Left lung (tissue), 10 donors: ENCODE measurements around the gene DNAJB5. TPM values are rescaled to one million over a fixed set of nuclear protein-coding genes. Genes with fewer than 3 reads are reported as not detected.

Source experiments
- ATAC-seq: fragments of 200-7000 bp; cut with Tn5 transposase; one replicate; pipeline ENCODE4 v1.9.1; 2020; ENCODE audit warnings: moderate library complexity
- DNase-seq, 4 donors: peaks; one replicate each; pipeline ENCODE4 v3.0.0-alpha.2; 2013 to 2020
- H3K27ac ChIP-seq, 2 donors: fragments of 200-600 bp; sonication (generic) in 1 of 2; one replicate each; pipeline versions ENCODE4 v1.5.0 to v1.8.0; 2020 to 2021
- H3K27me3 ChIP-seq, 2 donors: fragments of 200-600 bp; sonication (generic) in 1 of 2; one replicate each; pipeline versions ENCODE4 v1.5.0 to v1.8.0; 2020 to 2021
- H3K36me3 ChIP-seq, 2 donors: fragments of 200-600 bp; sonication (generic) in 1 of 2; one replicate each; pipeline versions ENCODE4 v1.5.0 to v1.8.0; 2020 to 2021
- H3K4me1 ChIP-seq, 2 donors: fragments of 200-600 bp; one replicate each; pipeline ENCODE4 v1.8.0; 2021
- H3K4me3 ChIP-seq, 2 donors: fragments of 200-600 bp; sonication (generic) in 1 of 2; one replicate each; pipeline versions ENCODE4 v1.5.0 to v1.8.0; 2020 to 2021; ENCODE audit warnings: mild to moderate bottlenecking in 1 of 2
- H3K9me3 ChIP-seq, 2 donors: fragments of 200-600 bp; sonication (generic) in 1 of 2; one replicate each; pipeline versions ENCODE4 v1.5.0 to v1.8.0; 2020 to 2021
- CTCF ChIP-seq, 2 donors: fragments of 200-600 bp; sonication (generic) in 1 of 2; IDR thresholded peaks; one replicate each; pipeline versions ENCODE4 v1.5.0 to v1.8.0; 2021; ENCODE audit warnings: antibody characterized with exemption in 2 of 2
- intact Hi-C, 2 donors: fragments of 100-400 bp; cut with DNase I; formaldehyde crosslinking; loops; one replicate each; pipeline versions ENCODE4 v1.11.2 to v1.14.2; 2022
- polyA plus RNA-seq, 6 donors: library from polyadenylated mRNA; unstranded; fragments of 120-200 nt; gene quantifications; one replicate each; pipeline ENCODE4 v1.2.1, GENCODE V29; 2013; ENCODE audit not compliant: insufficient read length in 6 of 6
- total RNA-seq, 2 donors: library from RNA; stranded (reverse); fragmentation: NEBNext Ultra II Directional; extraction: Animal tissue kit (Norgen Biotek cat#: 25700); gene quantifications; one replicate each; pipeline ENCODE4 v1.2.1, GENCODE V29; 2021
- donor health status: DM: no; HTN: yes; CAD: no.
- donor health status: DM: no; HTN: no; CAD: no.

Gene DNAJB5
- total and polyA plus RNA-seq, 8 donors, result 6.9 to 14.4 (median 8.9) TPM

GRCh38 chr9:34995670-34996060, 6.1 kb downstream of the DNAJB5 start:
- intact Hi-C loops, result no loop called here
- H3K4me1 ChIP-seq, result peaks cover 10 to 35% of the 10 kb centered on the region in 2 donors

GRCh38 chr9:34996181-34996904, 6.8 kb downstream of the DNAJB5 start:
- no peak overlapping the region for H3K4me3 ChIP-seq
- no peak overlapping the region for H3K27ac ChIP-seq
- peaks cover 0 to 21% of the 10 kb centered on the region in 2 donors for H3K36me3 ChIP-seq
- H3K27me3 ChIP-seq, result no peaks in the 10 kb centered on the region
- no peak for TF ChIP-seq CTCF (IDR thresholded peaks at IDR 0.05)
- no peak for ATAC-seq
- intact Hi-C loops, result no loop called here
- H3K9me3 ChIP-seq, result no peaks in the 10 kb centered on the region
- DNase-seq, result no peak
- H3K4me1 ChIP-seq, result peaks cover 10 to 31% of the 10 kb centered on the region in 2 donors

More at GRCh38 chr9:34995670-34996060, 6.1 kb downstream of the DNAJB5 start:
- H3K36me3 ChIP-seq, result peaks cover 0 to 21% of the 10 kb centered on the region in 2 donors
- no peaks in the 10 kb centered on the region for H3K9me3 ChIP-seq
- peaks cover 0 to 2% of the 10 kb centered on the region in 2 donors for H3K27me3 ChIP-seq
- TF ChIP-seq CTCF (IDR thresholded peaks at IDR 0.05), result no peak
- no peak overlapping the region for H3K27ac ChIP-seq
- DNase-seq (no peak), ATAC-seq (no peak)
- no peak overlapping the region for H3K4me3 ChIP-seq

GRCh38 chr9:34996905-34997279, 7.3 kb downstream of the DNAJB5 start:
- DNase-seq (no peak), ATAC-seq (no peak)
- peaks cover 10 to 29% of the 10 kb centered on the region in 2 donors for H3K4me1 ChIP-seq
- no peaks in the 10 kb centered on the region for H3K27me3 ChIP-seq
- TF ChIP-seq CTCF (IDR thresholded peaks at IDR 0.05), result no peak
- peaks cover 0 to 21% of the 10 kb centered on the region in 2 donors for H3K36me3 ChIP-seq
- intact Hi-C loops, result no loop called here
- H3K4me3 ChIP-seq, result no peak overlapping the region
- no peak overlapping the region for H3K27ac ChIP-seq
- no peaks in the 10 kb centered on the region for H3K9me3 ChIP-seq

GRCh38 chr9:34997379-34997781, 7.8 kb downstream of the DNAJB5 start:
- Histone ChIP-seq H3K4me1 (peaks cover 10 to 24% of the 10 kb centered on the region in 2 donors), H3K27me3 (no peaks in the 10 kb centered on the region), H3K4me3 (no peak overlapping the region), H3K9me3 (no peaks in the 10 kb centered on the region), H3K36me3 (peaks cover 0 to 21% of the 10 kb centered on the region in 2 donors), H3K27ac (no peak overlapping the region)
- intact Hi-C loops, result no loop called here
- no peak for TF ChIP-seq CTCF (IDR thresholded peaks at IDR 0.05)
- DNase-seq (no peak), ATAC-seq (no peak)

GRCh38 chr9:34998266-34998665, 8.7 kb downstream of the DNAJB5 start:
- peaks cover 8 to 15% of the 10 kb centered on the region in 2 donors for H3K4me1 ChIP-seq
- ATAC-seq (no peak), DNase-seq (no peak)
- intact Hi-C loops, result no loop called here
- H3K9me3 ChIP-seq, result no peaks in the 10 kb centered on the region
- no peak overlapping the region for H3K27ac ChIP-seq
- H3K4me3 ChIP-seq, result no peak overlapping the region
- no peaks in the 10 kb centered on the region for H3K27me3 ChIP-seq
- no peak for TF ChIP-seq CTCF (IDR thresholded peaks at IDR 0.05)
- peaks cover 0 to 21% of the 10 kb centered on the region in 2 donors for H3K36me3 ChIP-seq
